ENCODE data around the gene SGMS1.
"Not testable (repeated sequence)": the region's sequence is repeated elsewhere in the genome, so short reads cannot be mapped to it uniquely, and the experiment has no call there.

The SGMS1 gene

GRCh38 chr10:50508315-50509051, 115.3 kb downstream of the SGMS1 start:
- no peak for DNase-seq (ENCODE audit: low spot score)

GRCh38 chr10:50506861-50507573, 116.7 kb downstream of the SGMS1 start:
- DNase-seq (ENCODE audit: low spot score), result no peak

- DNase-seq (ENCODE audit: low spot score), result no peak
These were observed 119.4 kb downstream of the SGMS1 start for GRCh38 chr10:50504389-50504788.

GRCh38 chr10:50503661-50504320, 120.0 kb downstream of the SGMS1 start:
- no peak for DNase-seq (ENCODE audit: low spot score)

- DNase-seq (ENCODE audit: low spot score), result not testable (repeated sequence)
These were observed 120.6 kb downstream of the SGMS1 start for GRCh38 chr10:50503156-50503555.

- DNase-seq (ENCODE audit: low spot score), result no peak
These were observed 121.8 kb downstream of the SGMS1 start for GRCh38 chr10:50501924-50502452.

GRCh38 chr10:50501478-50501877, 122.3 kb downstream of the SGMS1 start:
- peak; percentile 20 for DNase-seq (ENCODE audit: low spot score)

GRCh38 chr10:50498465-50498864, 125.3 kb downstream of the SGMS1 start:
- no peak for DNase-seq (ENCODE audit: low spot score)

GRCh38 chr10:50497758-50498157, 126.0 kb downstream of the SGMS1 start:
- no peak for DNase-seq (ENCODE audit: low spot score)

- DNase-seq (ENCODE audit: low spot score), result no peak
These were observed 127.5 kb downstream of the SGMS1 start for GRCh38 chr10:50496228-50496627.

- no peak for DNase-seq (ENCODE audit: low spot score)
These were observed 133.5 kb downstream of the SGMS1 start for GRCh38 chr10:50490241-50490640.

GRCh38 chr10:50484550-50484949, 139.2 kb downstream of the SGMS1 start:
- DNase-seq (ENCODE audit: low spot score), result not testable (repeated sequence)

- no peak for DNase-seq (ENCODE audit: low spot score)
These were observed 143.4 kb downstream of the SGMS1 start for GRCh38 chr10:50480054-50481007.

- DNase-seq (ENCODE audit: low spot score), result no peak
These were observed 146.2 kb downstream of the SGMS1 start for GRCh38 chr10:50477287-50478203.

GRCh38 chr10:50473756-50474155, 150.0 kb downstream of the SGMS1 start:
- no peak for DNase-seq (ENCODE audit: low spot score)

GRCh38 chr10:50472914-50473313, 150.8 kb downstream of the SGMS1 start:
- DNase-seq (ENCODE audit: low spot score), result no peak

GRCh38 chr10:50471583-50471975, 152.2 kb downstream of the SGMS1 start:
- no peak for DNase-seq (ENCODE audit: low spot score)

- no peak for DNase-seq (ENCODE audit: low spot score)
These were observed 152.8 kb downstream of the SGMS1 start for GRCh38 chr10:50470798-50471582.

- DNase-seq (ENCODE audit: low spot score), result no peak
These were observed 153.4 kb downstream of the SGMS1 start for GRCh38 chr10:50470345-50470744.

GRCh38 chr10:50469778-50470193, 154.0 kb downstream of the SGMS1 start:
- no peak for DNase-seq (ENCODE audit: low spot score)
